LNCaP clone FGC (cell line): ENCODE results near the gene ERF.

Source experiments
- DNase-seq: peaks from one replicate; pipeline ENCODE4 v3.0.0-alpha.2; 2011; ENCODE audit warnings: low read depth
- H3K4me3 ChIP-seq: 2 replicates; pipeline ENCODE4 v1.5.1; 2011; ENCODE audit warnings: mild to moderate bottlenecking, low read depth, low read length, control low read depth
- TF ChIP-seq, protein P1 (sequence below): IDR thresholded peaks from 2 replicates; pipeline ENCODE4 v1.5.1; 2012; ENCODE audit warnings: mild to moderate bottlenecking; ENCODE audit not compliant: control insufficient read depth, insufficient read depth; ENCODE audit errors: extremely low read depth

Gene ERF

DNA sequence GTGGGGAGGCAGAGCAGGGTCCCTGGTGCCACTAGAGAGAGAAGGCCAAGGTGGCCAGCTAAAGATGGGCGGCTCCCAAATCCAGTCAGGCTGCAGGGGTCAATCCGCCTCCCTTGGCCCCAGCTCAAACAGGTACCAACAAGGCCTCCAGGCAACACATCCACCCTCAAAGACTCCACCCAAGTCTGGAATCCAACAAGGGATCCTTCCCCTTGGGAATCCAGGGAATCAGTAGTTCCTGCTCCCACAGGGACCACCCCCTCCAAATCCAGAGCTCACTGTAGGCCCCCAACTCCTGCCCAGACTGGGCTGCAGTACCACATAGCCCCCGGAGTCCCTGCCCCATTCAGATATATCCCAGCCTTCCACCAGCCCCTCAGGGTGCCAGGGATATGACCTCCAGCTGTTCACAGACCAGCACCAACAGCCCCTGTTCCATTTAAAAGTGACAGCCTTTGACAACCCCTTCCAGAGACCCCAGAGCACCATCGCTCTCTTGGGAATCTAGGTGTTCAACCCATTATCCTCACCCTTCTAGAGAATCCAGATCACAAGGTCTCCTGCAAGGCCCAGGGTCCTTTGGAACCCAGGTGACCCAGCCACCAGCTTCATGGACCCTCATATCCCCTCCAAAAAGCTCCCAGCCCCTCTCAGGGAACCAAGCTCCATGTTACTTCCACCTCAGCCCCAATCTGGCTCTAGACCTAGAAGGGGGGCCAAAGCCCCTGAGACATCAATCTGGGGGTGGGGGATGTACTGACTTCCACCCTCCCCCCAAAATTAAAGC is 3.2 kb downstream of the ERF start:
- DNase-seq: no peak
- TF ChIP-seq, protein P1, sequence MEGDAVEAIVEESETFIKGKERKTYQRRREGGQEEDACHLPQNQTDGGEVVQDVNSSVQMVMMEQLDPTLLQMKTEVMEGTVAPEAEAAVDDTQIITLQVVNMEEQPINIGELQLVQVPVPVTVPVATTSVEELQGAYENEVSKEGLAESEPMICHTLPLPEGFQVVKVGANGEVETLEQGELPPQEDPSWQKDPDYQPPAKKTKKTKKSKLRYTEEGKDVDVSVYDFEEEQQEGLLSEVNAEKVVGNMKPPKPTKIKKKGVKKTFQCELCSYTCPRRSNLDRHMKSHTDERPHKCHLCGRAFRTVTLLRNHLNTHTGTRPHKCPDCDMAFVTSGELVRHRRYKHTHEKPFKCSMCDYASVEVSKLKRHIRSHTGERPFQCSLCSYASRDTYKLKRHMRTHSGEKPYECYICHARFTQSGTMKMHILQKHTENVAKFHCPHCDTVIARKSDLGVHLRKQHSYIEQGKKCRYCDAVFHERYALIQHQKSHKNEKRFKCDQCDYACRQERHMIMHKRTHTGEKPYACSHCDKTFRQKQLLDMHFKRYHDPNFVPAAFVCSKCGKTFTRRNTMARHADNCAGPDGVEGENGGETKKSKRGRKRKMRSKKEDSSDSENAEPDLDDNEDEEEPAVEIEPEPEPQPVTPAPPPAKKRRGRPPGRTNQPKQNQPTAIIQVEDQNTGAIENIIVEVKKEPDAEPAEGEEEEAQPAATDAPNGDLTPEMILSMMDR: no peak
- no peak overlapping the region for H3K4me3 ChIP-seq

GRCh38 chr19:42250666-42251531 is 4.0 kb downstream of the ERF start:
- TF ChIP-seq, protein P1: no peak
- no peak for DNase-seq
- no peak overlapping the region for H3K4me3 ChIP-seq

- TF ChIP-seq, protein P1: no peak
- H3K4me3 ChIP-seq: no peak overlapping the region
- DNase-seq: no peak
These were observed 4.7 kb downstream of the ERF start for GRCh38 chr19:42250183-42250665.

DNA sequence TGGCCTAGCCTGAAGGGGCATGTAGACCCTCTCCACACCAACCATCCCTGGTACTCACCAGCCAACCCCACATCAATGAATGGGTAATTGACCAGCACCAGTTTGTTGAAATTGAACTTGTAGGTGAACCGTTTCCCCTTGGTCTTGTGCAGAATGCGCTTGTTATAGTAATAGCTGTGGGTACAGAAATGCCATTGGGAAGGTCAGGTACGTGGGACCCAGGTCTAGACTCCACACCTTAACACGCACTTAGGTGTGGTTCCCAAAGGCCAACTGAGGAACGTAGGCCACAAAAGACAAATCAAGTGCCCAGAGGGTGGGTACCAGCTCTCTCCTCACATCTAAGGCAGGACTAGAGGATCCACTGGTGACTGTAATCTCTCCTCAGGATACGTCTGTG is 5.2 kb downstream of the ERF start:
- DNase-seq: no peak
- TF ChIP-seq, protein P1: no peak
- no peak overlapping the region for H3K4me3 ChIP-seq

DNA sequence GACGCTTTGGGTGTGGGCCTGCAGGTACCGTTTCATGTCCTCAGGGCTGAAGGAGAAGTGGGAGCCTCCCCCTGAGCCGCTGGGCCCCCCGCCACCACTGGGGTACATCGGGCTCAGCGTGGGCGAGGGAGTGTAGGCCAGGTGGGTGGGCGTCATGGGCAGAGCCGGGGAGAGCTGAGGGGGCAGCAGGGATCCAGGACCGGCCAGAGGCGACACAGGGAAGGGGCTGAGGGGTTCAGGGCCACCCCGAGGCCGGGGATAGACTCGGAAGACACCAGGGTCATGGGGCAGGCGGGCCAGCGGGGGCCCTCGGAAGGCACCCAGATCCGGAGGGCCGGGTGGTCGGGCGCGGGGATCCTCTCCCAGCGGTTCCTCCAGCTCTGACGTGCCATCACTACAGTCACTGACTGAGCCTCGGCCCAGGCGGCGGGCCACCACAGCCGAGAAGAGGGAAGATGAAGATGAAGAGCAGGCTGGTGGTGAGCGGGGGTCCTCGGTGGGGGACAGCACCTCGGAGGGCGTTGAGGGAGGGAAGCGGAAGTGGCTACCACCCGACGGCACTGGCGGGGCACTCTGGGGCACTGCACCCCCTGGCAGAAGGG is 5.7 kb downstream of the ERF start:
- TF ChIP-seq, protein P1: no peak
- DNase-seq: no peak
- no peak overlapping the region for H3K4me3 ChIP-seq

GRCh38 chr19:42248270-42249148 is 6.4 kb downstream of the ERF start:
- TF ChIP-seq, protein P1: no peak
- H3K4me3 ChIP-seq: no peak overlapping the region
- no peak for DNase-seq
